Mononuclear cell (primary cell): ENCODE data around the gene QDPR. TPM values are rescaled to one million over a fixed set of nuclear protein-coding genes. Genes with fewer than 3 reads are reported as not detected.
"Not testable (repeated sequence)": the region's sequence is repeated elsewhere in the genome, so short reads cannot be mapped to it uniquely, and the experiment has no call there.

Experiments used
- H3K27me3 ChIP-seq: 2 replicates; pipeline ENCODE4 v1.6.0; 2011; ENCODE audit warnings: low read length, control low read depth; ENCODE audit not compliant: insufficient read depth
- H3K4me1 ChIP-seq: 2 replicates; pipeline ENCODE4 v1.5.1; 2011; ENCODE audit warnings: mild to moderate bottlenecking, low read length, control low read depth; ENCODE audit not compliant: insufficient read depth
- H3K4me3 ChIP-seq: 2 replicates; pipeline ENCODE4 v1.5.1; 2011; ENCODE audit warnings: mild to moderate bottlenecking, low read length, moderate library complexity
- H3K9me3 ChIP-seq: 2 replicates; pipeline ENCODE4 v1.5.1; 2011; ENCODE audit warnings: low read depth, mild to moderate bottlenecking, control low read depth, low read length
- total RNA-seq: library from RNA; depleted of rRNA; stranded (reverse); fragments of >200 nt; gene quantifications from one replicate; pipeline ENCODE4 v1.2.3, GENCODE V29; 2012

The QDPR gene
- total RNA-seq, 1 donor = 6.2 TPM

DNA sequence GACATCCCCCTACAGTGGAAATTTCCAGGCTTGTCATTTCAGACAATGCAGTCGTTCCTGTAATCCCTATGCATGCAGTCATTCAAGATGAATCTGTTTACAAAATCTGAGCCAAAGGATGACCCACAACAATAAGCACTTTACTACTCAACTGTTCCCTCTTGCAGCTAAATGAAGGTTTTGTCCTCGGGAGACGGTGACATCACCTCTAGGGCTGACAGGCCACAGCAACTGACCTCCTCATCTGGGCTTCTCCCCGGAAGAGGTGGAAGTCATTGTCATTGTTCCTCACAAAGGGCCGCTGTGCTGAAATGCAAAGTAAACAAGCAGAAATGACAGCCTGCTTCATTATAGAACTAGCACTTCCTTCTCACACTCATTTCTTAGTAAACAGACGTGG lies 32.3 kb upstream of the QDPR start:
- no peaks in the 10 kb centered on the region for H3K4me1 ChIP-seq
- no peaks in the 10 kb centered on the region for H3K27me3 ChIP-seq
- no peaks in the 10 kb centered on the region for H3K9me3 ChIP-seq
- H3K4me3 ChIP-seq = no peak overlapping the region

DNA sequence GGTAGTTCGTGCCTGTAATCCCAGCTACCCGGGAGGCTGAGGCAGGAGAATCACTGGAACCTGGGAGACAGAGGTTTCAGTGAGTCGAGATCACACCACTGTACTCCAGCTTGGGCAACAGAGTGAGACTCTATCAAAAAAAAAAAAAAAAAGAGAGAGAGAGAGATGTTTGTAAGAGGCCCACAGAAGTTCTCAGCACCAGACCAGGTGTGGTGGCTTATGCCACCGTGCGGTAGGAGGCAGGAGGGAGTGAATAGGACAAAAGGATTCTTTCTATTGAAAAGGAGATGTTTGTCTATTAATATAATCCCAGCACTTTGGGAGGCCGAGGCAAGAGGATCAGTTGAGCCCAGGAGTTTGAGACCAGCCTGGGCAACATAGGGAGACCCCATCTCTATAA lies 25.2 kb upstream of the QDPR start:
- H3K27me3 ChIP-seq, H3K4me3 ChIP-seq, H3K9me3 ChIP-seq, H3K4me1 ChIP-seq: not testable (repeated sequence)

DNA sequence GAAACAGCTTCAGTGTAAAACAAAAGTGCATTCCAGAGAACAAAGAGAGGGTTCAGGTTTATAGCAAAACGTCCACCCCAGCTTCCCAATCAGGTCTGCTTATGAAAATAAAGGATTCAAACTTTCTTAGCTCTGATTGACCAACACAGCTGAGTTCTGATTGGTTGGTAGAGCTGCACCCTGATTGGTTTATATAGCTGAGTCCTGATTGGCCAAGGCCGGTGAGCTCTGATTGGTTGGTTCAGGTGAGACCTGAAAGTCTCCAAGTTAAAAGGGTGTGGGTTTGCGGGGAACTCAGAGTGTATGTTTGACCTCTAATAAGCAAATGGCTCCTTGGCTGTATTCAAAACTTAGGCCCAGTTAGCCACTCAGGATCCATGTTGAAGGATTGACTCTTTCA lies 24.0 kb upstream of the QDPR start:
- H3K9me3 ChIP-seq = no peaks in the 10 kb centered on the region
- no peaks in the 10 kb centered on the region for H3K4me1 ChIP-seq
- no peaks in the 10 kb centered on the region for H3K27me3 ChIP-seq
- no peak overlapping the region for H3K4me3 ChIP-seq

DNA sequence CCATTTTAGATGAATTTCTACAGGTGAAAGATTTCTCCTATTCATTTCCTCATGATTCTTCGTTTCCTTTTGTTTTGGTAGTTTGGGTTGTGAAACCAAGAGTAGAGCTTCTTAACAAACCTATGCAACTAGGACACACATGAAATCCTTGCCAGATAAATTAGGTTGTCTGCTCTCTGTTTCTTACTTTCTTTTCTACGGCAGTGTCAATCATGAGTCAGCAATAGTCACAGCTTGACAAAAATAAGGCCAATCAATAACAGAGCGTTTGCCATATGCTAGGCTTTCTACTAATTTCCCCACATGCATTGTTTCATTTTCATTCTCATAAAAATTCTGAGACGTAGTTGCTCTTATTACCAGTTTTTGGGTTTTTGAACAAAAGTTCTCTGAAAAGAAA lies 23.4 kb upstream of the QDPR start:
- Histone ChIP-seq H3K4me3 (no peak overlapping the region), H3K9me3 (no peaks in the 10 kb centered on the region), H3K27me3 (no peaks in the 10 kb centered on the region), H3K4me1 (no peaks in the 10 kb centered on the region)

- Histone ChIP-seq H3K27me3 (no peaks in the 10 kb centered on the region), H3K4me1 (no peaks in the 10 kb centered on the region), H3K9me3 (no peaks in the 10 kb centered on the region), H3K4me3 (no peak overlapping the region)
Observed at GRCh38 chr4:17534705-17535104, 22.8 kb upstream of the QDPR start.

GRCh38 chr4:17531538-17532285 lies 19.8 kb upstream of the QDPR start:
- no peaks in the 10 kb centered on the region for H3K4me1 ChIP-seq
- no peak overlapping the region for H3K4me3 ChIP-seq
- no peaks in the 10 kb centered on the region for H3K27me3 ChIP-seq
- H3K9me3 ChIP-seq = no peaks in the 10 kb centered on the region

- Histone ChIP-seq H3K27me3 (no peaks in the 10 kb centered on the region), H3K9me3 (no peaks in the 10 kb centered on the region), H3K4me3 (no peak overlapping the region), H3K4me1 (no peaks in the 10 kb centered on the region)
Observed at GRCh38 chr4:17528551-17529165, 16.8 kb upstream of the QDPR start.

- Histone ChIP-seq H3K27me3 (no peaks in the 10 kb centered on the region), H3K4me1 (no peaks in the 10 kb centered on the region), H3K4me3 (no peak overlapping the region), H3K9me3 (no peaks in the 10 kb centered on the region)
Observed at GRCh38 chr4:17526695-17527477, 15.0 kb upstream of the QDPR start.

- no peak overlapping the region for H3K4me3 ChIP-seq
- H3K4me1 ChIP-seq = no peaks in the 10 kb centered on the region
- H3K9me3 ChIP-seq = no peaks in the 10 kb centered on the region
- H3K27me3 ChIP-seq = no peaks in the 10 kb centered on the region
Observed at GRCh38 chr4:17523662-17524061, 11.8 kb upstream of the QDPR start.

DNA sequence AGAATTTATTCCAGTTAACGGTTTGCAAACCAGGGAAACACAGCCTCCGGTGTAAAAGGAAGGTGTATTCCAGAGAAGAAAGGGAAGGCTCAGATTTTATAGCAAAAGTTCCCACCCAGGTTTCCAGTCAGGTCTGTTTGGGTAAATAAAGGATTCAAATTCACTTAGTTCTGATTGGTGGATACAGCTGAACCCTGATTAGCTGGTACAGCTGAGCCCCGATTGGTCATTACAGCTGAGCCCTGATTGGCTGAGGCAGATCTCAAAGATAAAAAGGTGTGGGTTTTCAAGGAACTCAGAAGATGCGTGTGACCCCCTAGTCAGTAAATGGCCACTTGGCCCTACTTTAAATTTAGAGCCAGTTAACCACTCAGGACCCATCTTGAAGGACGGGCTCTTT lies 9.7 kb upstream of the QDPR start:
- Histone ChIP-seq H3K4me1 (no peaks in the 10 kb centered on the region), H3K4me3 (no peak overlapping the region), H3K27me3 (peaks cover 3% of the 10 kb centered on the region), H3K9me3 (no peaks in the 10 kb centered on the region)

DNA sequence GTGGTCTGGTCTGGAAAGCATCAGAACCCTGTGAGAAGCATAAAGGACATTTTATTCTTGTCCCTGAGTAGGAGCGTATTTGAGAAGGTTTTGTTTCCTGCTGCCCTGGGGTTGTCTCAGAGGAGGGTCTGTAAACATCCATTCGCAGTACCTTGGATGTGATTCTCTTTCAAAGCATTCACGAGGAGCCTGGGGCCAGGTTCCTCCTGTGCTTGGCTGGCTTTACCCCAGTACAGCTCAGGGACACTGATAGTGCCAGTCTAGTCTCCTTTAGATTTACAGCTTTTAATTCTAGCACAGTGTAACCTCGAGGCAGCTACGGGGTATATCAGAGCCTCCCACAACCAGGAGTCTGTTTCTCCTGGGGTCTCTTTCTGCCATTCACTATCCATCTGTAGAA lies 5.8 kb upstream of the QDPR start:
- no peaks in the 10 kb centered on the region for H3K9me3 ChIP-seq
- H3K4me3 ChIP-seq = no peak overlapping the region
- peaks cover 3% of the 10 kb centered on the region for H3K27me3 ChIP-seq
- H3K4me1 ChIP-seq = peaks cover 2% of the 10 kb centered on the region

- no peak overlapping the region for H3K4me3 ChIP-seq
- peaks cover 3% of the 10 kb centered on the region for H3K27me3 ChIP-seq
- no peaks in the 10 kb centered on the region for H3K9me3 ChIP-seq
- H3K4me1 ChIP-seq = peaks cover 8% of the 10 kb centered on the region
Observed at GRCh38 chr4:17516980-17517379, 5.1 kb upstream of the QDPR start.

DNA sequence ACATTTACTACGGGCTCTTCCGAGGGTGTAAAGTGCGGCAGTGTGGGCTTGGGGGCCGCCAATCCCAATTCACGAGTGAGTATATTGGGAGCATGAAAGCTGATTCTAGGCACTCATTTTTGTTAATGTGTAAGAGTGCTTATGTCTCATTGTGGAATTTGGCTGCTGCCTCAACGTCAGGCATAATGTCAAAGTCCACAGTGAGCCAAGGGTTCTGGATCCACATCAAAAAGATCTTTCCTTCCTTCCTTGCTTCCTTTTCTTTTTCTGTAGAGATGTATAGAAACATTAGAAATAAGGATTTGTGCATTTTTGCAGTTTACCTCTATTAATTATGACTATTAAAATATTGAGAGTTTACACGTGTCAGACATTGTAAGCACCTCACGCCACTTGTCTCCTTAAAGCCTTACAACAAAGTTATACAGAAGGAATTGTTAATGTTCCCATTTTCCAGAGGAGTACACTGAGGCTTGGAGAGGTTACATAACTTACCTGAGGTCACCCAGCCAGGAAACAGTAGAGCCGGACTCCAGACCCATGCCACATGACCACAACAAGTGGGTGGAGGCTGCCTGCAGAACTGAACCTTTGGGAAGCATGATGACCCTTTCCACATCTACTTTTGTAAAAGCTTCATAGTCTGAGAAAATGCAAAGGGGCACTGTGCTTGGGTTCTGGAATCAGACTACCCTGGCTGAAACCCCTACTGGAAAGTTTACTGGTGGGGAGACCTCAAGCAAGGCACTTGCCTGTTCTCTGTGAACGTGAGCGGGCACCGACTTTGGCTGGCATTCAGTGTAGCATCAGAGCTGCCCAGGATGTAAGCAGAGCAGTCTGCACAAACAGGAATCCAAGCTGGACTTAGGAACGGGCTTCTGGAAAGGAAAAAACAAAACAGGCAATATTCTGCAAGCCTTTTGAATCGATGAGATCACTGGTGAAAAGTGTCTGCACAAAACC lies 3.8 kb upstream of the QDPR start:
- Histone ChIP-seq H3K4me3 (no peak overlapping the region), H3K4me1 (peaks cover 16% of the 10 kb centered on the region), H3K9me3 (no peaks in the 10 kb centered on the region), H3K27me3 (peaks cover 3% of the 10 kb centered on the region)

GRCh38 chr4:17514865-17515264 lies 3.0 kb upstream of the QDPR start, which contains the start of gene CLRN2:
Gene CLRN2 (plus strand): TSS chr4:17515165. CDS start chr4:17515267, 102 bp downstream.
- no peak within 1 kb of the TSS for H3K4me3 ChIP-seq
- no peaks in the 10 kb centered on the region for H3K9me3 ChIP-seq
- H3K4me1 ChIP-seq = peaks cover 18% of the 10 kb centered on the region
- H3K27me3 ChIP-seq = peaks cover 3% of the 10 kb centered on the region
